ENCODE data around the gene KRT14.
"Not testable (repeated sequence)": the region's sequence is repeated elsewhere in the genome, so short reads cannot be mapped to it uniquely, and the experiment has no call there.

KRT14 gene

GRCh38 chr17:41623184-41623861, 36.6 kb upstream of the KRT14 start:
- DNase-seq (ENCODE audit: low read depth in 2 of 2) = not testable (repeated sequence)

DNA sequence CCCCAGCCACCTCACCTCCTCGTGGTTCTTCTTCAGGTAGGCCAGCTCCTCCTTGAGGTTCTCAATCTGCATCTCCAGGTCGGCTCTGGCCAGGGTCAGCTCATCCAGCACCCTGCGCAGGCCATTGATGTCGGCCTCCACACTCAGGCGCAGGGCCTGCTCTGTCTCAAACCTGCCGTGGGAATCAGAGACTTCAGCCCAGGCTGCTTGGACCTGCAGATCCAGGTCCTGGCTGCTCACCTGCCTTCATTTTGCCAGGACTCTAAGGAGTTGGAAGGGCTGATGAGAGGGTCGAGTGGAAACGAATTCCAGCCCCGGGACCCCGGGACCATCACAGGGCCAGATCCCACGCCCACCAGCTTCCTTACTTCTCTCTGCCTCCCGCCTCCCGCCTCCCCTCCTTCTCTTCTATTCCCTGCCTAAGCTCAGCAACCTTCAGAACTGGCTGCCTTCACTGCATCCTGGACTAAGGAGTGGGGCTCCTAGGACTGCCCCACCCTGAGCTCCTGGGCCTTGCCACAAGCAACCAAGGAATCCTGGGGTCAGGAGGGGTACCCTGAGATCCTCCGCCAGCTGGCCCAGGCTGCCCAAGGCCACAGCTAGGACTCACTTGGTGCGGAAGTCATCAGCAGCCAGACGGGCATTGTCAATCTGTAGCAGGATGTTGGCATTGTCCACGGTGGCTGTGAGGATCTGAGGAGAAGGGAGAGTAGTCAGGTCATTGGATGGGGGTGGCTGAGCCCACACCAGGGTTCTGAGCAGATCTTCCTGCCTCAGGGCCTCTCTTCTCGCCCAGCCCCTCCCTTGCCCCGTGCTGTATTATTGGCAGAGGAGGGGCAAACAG, 35.9 kb upstream of the KRT14 start:
- not testable (repeated sequence) for DNase-seq (ENCODE audit: low read depth in 2 of 2)

- DNase-seq (ENCODE audit: low read depth in 2 of 2) = no peak
Measured at GRCh38 chr17:41621916-41622315, 35.2 kb upstream of the KRT14 start.

DNA sequence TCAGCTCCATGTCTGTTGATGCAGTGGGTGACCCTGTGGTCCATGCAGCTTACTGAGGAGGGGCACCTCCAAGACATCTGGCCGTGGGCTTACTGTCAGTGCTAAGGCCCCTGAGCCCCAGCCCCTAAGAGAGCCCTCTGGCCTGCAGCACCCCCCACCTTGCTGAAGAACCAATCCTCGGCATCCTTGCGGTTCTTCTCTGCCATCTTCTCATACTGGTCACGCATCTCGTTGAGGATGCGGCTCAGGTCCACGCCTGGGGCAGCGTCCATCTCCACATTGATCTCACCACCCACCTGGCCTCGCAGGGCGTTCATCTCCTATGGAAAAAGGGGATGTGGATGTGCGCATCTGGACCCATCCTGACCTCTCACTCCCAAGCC, 34.7 kb upstream of the KRT14 start:
- not testable (repeated sequence) for DNase-seq (ENCODE audit: low read depth in 2 of 2)

GRCh38 chr17:41620583-41621434, 34.1 kb upstream of the KRT14 start:
- DNase-seq (ENCODE audit: low read depth in 2 of 2) = no peak

GRCh38 chr17:41619927-41620582, 33.4 kb upstream of the KRT14 start:
- DNase-seq (ENCODE audit: low read depth in 2 of 2) = not testable (repeated sequence)

DNA sequence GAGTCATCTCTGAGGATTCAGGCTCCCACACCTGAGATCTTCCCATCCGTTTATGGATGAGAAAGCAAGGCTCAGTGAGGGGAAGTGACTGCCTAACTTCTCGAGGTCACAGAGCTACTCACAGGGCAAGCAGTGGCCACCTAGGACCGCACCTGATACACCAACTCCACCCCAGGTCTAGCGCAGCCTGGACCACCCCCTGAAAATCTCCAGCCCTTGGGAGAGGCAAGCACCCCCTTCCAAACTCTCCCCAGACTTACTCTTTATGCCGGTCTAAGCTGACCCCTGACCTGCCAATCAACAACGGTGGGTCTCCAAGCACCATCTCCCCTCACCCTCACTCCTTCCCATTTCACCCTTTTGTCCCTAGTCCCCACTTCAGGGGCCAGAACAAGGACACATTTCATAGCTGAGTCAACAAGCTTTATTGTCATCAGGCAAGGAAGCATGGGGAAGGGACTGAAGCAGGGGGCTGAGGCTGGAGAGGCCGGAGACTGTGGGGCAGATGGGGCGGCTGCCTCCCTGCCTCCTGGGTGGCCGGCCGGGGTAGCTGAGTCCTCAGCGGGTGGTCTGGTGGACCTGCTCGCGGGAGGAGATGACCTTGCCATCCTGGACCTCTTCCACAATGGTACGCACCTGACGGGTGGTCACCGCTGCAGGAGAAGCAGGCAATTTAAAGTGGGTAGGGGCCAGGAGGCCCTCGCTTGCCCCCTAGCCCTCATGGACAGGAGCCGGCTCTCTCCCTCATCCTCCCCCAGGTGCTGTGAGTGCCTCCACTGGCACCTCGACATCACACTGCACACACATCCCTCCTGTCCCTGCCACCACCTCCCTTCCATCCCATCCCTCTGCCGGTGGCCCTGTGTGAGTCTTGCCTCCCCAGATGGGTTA, 32.6 kb upstream of the KRT14 start:
- no peak for DNase-seq (ENCODE audit: low read depth in 2 of 2)

DNA sequence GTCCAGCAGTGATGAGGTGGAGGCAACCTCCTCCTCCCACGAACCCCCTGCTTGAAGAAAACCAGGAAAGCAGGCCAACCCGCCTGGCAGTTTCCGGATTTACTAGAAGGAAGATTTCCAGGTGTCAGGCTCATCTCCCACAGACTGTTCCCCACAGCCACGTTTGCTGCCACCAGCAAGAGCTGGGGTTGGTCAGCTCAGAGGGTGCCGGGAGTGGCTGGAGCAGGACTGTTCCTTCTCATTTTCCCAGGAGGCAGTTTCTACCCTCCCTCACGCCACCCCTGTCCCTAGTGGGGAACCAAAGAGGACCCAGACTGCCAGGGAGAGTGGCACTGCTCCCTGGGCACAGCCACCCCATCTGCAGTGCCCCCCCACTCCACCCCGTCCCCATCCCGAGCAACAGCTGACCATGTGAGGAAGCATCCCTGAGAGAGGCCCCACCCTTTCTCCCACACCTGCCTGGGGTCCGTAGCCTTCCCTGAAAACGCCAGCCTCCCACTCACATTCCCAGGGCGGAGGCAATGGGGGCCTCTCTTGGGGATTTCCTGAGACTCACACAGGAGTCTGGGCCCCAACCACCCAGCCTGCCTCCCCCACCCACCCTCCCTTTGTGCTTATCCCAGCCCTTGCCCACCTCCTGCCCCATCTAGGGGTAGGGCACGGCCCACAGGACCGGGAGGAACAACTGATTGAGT, 31.8 kb upstream of the KRT14 start:
- DNase-seq (ENCODE audit: low read depth in 2 of 2) = no peak

DNA sequence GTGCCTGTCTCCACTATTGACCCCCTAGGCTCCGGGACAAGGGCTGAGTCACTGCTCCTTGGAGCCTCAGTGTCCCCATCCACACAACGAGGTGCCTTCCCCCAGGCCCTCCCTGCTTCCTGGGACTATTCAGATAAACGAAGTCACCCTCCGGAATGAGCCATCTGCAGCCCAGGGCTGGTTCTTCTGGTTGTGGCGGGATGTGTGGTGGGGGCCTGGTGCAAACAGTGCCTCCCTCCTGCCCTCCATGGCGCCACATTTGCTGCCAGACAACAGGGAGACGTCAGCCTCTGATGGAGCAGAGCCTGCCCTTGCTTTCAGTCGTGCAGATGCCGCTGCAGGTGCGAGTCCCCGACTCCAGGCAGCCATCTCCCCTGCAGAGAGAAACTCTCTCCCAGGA, 31.0 kb upstream of the KRT14 start:
- no peak for DNase-seq (ENCODE audit: low read depth in 2 of 2)

DNA sequence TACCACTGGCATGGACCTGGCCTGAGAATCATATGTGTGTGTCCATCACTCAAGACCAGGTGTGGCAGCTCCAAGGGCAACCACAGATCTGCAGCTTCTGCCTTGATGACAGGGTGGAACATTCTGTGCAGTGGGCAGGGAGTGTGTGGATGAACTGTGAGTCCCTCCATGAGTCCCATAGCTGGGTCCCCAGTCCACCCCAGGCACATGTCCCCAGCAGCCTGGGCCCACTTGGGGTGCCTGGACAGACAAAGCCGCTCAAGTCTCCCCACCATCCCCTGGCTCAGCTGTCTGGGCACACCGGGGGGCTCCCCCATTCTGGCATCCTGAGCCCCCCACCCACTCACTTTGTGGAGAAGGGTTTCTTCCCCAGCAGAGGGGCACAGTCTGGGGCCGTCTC, 30.4 kb upstream of the KRT14 start:
- no peak for DNase-seq (ENCODE audit: low read depth in 2 of 2)

DNA sequence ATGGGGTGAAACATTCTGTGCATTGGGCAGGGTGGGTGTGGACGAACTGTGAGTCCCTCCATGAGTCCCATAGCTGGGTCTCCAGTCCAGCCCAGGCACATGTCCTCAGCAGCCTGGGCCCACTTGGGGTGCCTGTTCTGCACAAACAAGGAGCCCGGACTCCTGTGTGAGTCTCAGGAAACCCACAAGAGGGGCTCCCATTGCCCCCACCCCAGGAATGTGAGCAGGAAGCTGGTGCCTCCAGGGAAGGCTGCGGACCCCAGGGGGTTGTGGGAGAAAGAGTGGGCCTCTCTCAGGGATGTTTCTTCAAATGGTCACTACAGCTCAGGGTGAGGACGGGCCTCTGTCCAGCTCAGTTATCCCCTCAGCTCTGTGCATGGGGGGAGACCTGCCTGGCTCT, 29.8 kb upstream of the KRT14 start:
- not testable (repeated sequence) for DNase-seq (ENCODE audit: low read depth in 2 of 2)

DNA sequence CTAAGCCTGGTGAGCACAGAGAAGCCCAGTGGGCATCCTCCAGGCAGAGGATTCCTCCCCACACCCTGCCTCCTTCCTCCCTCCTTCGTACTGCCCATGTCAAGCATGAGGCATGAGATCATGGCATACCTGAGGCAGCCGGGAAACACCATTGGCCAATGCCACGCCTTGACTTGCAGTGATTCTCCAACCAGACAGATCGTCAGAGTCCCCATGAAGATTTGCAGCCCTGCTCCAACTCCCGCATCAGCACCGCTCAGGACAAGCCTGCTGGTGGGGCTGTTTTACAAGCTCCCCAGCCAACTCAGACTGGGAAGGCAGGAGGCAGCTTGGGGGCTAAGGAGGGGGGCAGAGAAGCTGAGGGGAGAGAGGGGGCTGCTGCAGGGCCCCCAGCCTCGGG, 28.8 kb upstream of the KRT14 start:
- DNase-seq (ENCODE audit: low read depth in 2 of 2) = no peak

- not testable (repeated sequence) for DNase-seq (ENCODE audit: low read depth in 2 of 2)
Measured at GRCh38 chr17:41614767-41615166, 28.1 kb upstream of the KRT14 start.

DNA sequence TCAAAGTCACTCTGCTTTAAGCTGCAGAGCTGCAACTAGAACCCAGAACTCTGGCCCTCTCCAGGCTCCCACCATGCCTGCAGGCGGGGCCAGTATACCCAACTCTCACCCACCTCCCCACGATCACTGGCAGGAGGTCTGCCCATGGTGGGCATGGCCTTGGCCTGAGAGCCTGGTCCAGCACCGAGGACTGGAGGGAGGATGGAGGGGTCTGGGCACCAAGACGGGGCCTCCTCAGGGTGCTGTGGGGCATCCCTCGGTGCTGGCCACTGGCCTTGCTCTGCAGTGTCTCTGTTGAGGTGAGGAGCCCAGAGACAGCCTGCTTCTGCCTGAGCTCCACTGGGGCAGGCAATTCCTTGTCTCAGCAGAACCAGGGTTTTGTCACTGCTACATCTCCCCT, 27.4 kb upstream of the KRT14 start:
- DNase-seq (ENCODE audit: low read depth in 2 of 2) = no peak

- DNase-seq (ENCODE audit: low read depth in 2 of 2) = no peak
Measured at GRCh38 chr17:41613277-41614082, 26.8 kb upstream of the KRT14 start.

DNA sequence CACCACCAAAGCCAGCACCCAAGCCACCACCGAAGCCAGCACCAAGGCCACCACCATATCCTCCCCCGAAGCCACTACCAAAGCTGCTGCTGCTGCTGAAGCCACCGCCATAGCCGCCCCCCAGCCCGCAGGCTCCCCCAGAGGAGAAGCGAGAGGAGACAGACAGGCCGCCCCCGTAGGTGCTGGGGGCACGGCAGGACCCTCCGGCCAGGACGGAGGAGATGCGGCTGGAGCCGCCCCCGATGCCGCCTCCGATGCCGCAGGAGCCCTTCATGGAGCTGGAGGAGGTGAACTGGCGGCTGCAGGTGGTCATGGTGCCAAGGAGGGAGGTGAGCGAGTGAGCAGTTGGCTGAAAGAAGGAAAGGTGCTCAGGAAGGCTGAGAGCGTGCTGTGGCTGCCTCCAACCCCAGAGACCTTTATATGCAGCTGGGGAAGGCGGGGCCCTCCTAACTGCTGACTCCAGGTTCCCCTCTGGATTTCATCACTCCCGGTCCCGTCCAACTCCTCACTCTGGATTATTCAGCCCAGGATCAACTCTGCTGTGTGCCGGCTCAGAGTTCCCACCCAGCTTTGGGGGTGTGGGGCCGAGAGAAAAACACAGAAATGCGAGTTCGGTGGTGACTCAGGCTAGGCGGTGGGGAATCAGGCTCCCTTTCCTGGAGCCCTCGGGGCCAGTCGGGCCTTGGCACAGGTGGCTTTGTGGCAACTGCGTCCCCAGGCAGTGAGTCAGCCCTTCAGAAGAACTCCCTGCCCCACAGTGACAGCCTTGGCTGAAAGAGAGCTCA, 25.9 kb upstream of the KRT14 start, which contains the start of gene KRT16:
TSS of gene KRT16 (minus strand) at position 392 of the 785 bp plus-strand sequence. CDS start at position 313, 79 bp downstream.
- DNase-seq (ENCODE audit: low read depth in 2 of 2) = not testable (repeated sequence)

- no peak for DNase-seq (ENCODE audit: low read depth in 2 of 2)
Measured at GRCh38 chr17:41610965-41611640, 24.4 kb upstream of the KRT14 start.

DNA sequence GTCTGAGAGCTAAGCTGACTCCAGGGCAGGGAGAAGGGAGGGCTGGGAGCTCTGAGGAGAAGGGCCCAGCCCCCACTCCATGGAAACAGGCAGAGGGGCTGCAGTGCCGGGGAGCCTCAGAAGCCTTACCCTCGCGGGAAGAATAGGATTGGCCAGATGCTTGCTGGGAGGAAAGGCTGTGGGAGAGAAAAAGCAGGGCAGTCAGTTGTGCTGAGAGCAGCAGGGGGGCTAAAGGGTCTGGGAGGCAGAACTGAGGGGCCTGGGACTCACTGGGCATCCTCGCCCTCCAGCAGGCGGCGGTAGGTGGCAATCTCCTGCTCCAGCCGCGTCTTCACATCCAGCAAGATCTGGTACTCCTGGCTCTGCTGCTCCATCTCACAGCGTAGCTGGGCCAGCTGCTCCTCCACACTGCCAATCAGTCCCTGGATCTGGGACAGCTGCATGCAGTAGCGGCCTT, 23.4 kb upstream of the KRT14 start:
- DNase-seq (ENCODE audit: low read depth in 2 of 2) = not testable (repeated sequence)

Measured in stimulated activated CD4-positive, alpha-beta T cell treated with anti-CD3 and anti-CD28 coated beads, Interleukin-1b, Interleukin-23, amount 100 ng/mL, for 1 hour (primary cell).